ENCODE data around the gene APOH.
A peak's percentile ranks its signal among the peaks of the same experiment; 100 is the strongest.

The APOH gene

DNA sequence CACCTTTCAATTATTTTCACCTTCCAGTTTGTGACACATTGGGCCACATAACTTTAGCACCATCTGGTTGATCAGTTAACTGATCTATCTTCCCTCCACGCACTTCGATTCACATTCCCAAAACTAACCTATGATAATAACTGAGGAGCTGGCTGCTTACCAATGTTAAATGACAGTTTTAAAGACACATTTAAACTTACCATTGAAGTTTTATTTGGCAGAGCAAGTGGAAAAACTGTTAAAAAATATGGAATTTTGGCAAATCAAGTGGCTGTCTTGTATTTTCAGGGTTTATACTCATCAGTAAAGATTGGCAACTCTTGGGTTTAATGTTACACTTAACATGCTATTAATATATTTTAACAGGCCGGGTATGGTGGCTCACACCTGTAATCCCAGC lies 5.4 kb upstream of the APOH start:
- DNase-seq, result no peak

- no peak for DNase-seq
Observed at GRCh38 chr17:66233023-66233753, 4.0 kb upstream of the APOH start.

DNA sequence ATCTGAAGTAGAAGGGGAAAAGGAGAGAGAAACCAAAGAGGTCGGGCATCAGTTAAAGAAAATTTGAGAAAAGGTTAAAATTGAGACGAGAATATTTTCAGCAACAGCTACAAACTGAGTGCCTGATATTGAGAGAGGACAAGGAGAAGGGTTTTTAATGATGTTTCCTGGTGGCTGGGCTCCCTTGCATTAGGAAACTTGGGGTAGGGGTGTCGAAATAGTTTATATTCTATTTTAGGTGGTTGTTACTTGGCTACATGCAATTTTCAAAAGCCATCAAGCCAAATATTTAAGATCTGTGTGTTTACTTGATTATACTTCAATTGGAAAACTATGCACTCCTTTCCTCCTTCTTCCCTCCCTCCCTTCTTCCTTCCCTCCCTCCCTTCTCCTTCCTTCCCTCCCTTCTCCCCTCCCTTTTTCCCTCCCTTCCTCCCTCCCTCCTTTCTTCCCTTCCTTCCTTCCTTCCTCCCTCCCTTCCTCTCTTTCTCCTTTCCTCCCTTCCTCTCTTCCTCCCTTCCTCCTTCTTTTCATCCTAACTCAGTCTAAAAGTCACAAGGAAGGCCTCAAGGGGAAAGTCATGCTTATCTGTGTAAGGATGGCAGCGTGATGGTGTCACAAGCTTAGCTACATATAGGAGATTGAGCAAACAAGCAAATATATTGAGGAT lies 1.8 kb upstream of the APOH start:
- no peak for DNase-seq

DNA sequence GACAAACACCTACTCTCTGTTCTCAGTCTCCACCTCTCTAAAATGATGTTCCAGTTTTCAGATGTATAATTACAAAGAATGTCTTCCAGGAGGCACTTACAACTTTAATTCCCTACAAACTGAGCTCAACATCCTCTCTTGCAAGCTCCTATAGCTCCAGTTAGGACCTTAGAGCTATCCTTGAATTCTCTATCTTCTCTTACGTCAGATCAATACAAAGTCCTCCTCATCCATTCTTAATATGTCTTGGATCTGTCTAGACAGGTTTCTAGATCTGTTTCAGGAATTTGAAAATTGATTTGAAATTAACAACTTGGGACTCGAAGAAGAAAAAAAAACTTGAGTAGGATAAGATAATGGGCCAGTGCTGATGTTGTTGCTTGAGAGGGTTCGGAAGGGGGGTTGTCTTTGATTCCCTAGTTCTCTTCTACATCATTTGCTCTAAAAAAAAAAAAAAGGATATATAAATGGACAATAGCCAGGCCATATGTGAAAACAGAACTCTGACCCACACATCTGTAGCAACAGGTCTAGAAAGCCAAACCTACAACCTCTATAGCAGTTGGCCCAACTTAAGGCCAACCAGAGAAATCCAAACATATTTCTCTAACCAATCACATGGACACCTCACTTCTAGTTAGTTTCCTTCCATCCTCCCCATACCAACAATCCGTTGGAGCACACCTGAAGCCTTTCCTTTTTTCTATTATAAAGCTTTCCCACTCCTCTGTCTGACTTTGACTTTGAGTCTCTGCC lies 746 bp upstream of the APOH start:
- no peak for DNase-seq

- no peak for DNase-seq
Observed at GRCh38 chr17:66227212-66228045, 1.8 kb downstream of the APOH start.

DNA sequence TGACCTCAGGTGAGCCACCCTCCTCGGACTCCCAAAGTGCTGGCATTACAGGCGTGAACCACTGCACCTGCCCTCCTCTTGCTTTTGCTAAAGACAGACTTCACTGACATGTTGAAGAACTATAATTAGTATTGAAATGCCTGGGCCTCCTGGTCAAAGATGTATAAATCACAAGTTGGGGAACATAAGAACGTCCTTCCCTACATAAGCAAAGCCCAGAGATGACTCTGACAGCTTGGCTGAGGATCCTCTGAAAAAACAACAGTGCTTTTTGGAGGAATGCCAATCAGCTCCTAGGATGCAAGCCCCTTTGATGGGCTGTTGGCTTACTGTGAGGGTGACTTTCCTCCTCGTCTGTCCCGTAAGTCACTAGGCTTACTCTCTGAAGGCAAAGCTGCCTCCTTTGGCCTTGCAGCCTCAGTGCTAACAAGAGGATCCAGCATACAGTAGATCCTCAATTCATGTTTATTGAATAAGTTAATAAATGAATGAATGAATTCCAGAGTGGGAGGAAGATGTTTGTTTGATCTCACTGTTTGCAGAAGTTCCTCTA lies 6.3 kb downstream of the APOH start:
- no peak for DNase-seq

GRCh38 chr17:66221755-66222530 lies 7.3 kb downstream of the APOH start:
- no peak for DNase-seq

GRCh38 chr17:66221343-66221742 lies 7.9 kb downstream of the APOH start:
- DNase-seq, result no peak

DNA sequence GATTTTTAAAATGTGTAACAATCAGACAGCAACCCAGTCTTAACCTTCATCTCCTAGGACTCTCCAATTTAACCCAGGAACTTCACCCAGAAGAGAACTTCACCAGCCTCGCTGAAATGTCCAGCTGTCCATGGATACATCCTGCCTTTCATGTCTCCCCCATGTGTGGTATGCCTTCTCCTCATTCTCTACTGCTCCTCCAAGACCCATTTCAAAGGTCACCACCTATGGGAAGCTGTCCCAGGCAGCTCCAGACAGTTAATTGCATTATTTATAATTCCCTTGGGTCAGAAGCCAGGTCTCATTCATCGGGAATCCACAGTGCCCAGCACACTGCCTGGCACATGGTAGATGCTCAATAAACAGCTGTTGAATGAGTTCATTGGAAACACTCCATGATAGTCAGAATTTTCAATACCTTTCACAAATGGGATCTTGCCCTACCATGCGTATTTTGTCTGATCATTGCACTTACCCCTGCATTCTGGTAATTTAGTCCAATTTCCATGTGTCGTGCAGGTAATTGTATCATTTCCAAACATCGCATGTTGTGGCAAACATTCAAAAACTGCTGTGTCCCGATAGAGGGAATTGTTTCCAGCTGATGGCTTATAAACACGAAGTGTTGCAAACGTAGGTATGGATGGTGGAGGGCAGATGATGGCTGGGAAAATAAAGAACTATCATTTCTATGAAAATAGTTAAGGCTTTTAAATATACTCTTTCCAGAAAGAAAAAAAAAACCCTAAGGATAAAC lies 9.0 kb downstream of the APOH start:
- DNase-seq, result no peak

- no peak for DNase-seq
Observed at GRCh38 chr17:66215529-66215911, 13.7 kb downstream of the APOH start.

DNA sequence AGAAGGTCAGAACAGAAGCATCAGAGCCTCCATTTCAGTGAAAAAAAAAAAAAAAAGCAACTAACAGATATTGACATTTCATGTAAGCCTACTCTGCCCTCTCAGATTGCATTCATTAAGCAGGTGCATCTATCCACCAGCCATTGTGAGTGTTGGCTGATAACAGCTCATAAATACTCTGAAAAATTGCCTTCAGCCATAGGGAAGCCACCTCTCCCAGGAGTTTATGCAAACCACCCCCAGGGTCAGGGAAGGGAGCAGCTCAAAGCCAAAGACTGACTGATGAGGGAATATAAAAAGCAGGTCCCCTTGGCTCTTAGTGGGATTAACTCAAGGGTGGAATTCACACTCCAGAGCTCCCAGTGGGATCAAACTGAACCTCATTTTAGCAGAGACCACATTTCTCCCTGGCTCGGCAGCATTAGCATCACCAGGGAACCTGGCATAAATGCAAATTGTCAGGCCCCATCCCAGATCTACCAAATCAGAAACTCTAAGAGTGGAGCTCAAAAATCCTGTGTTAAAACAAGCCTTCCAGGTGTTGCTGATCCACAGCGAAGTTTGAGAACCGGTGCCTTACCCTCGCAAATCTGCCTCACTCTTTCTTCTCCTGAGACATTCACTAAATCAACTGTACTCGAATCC lies 14.2 kb downstream of the APOH start:
- peak; percentile 61 for DNase-seq

DNA sequence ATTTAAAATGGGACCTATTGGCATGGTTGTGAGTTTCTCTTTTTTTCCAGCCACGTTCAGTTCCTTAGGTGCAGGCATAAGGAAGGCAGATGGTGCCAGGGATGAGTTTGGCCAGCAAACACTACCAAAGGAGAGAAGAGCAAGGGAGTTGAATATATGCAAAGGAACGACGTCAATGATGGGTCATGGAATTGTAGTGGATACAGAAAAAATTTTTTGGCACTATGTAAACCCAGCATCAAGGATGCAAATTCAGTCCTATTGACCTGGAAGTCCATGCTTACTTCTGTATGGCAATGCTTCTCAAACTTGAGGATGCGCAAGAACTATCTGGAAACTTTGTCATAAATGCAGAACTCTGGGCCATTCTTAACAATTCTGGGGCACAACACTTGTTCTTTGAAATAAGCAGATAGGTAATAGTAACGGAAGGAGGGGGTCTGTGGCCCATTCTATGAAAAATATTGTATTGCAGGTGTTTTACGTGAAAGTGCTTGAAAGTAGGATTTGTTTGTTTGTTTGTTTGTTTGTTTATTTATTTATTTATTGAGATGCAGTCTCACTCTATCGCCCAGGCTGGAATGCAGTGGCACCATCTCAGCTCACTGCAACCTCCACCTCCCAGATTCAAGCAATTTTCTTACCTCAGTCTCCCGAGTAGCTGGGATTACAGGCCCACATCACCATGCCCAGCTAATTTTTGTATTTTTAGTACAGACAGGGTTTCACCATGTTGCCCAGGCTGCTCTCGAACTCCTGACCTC lies 18.0 kb downstream of the APOH start:
- no peak for DNase-seq

- no peak for DNase-seq
Observed at GRCh38 chr17:66210208-66210574, 19.0 kb downstream of the APOH start.

DNA sequence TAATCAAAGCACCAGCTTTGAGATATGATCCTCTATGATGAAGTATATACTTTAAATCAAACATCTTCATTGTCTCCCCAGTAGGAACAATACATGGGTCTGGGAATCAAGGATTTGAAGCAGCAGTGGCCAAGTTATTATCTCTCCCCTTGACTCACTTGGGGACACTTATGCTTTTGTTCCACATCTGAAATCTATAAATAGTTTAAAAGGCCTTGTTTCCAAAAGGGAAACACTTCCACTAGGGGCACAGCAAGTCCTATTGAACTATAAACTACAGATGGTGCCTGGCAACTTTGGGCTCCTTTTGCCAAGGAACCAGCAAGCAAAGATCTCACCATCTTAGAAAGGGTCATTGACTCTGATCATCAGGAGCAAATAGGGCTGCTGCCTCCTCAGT lies 21.3 kb downstream of the APOH start:
- DNase-seq, result no peak

DNA sequence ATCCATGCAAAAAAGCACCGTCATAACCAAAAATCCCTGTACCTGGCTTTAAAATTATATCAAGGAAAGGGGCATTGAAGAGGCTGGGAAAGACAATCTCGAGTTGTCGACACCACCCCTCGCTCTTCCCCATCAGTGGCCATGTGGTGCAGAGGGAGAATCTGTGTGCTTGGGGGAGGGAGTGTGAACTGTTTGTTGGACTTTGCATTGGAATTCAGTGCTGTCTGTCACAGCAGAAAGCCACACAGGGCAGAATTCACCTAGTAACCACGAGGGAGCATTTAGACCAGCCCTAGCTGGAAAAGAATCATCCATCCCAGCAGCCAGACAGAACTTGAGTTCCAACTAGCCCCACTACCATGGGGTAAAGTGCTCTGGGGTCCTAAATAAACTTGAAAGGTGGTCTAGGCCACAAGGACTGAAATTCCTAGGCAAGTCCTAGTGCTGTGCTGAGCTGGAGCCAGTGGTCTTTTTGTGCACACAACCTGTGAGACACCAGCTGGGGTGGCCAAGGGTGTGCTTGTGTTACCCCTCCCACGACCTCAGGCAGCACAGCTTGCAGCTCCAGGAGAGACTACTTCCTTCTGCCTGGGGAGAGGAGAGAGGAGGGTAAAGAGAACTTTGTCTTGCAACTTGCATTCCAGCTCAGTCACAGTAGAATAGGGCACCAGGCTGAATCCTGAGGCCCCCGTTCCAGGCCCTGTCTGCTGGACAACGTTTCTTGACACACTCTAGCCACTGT lies 25.8 kb downstream of the APOH start:
- no peak for DNase-seq

DNA sequence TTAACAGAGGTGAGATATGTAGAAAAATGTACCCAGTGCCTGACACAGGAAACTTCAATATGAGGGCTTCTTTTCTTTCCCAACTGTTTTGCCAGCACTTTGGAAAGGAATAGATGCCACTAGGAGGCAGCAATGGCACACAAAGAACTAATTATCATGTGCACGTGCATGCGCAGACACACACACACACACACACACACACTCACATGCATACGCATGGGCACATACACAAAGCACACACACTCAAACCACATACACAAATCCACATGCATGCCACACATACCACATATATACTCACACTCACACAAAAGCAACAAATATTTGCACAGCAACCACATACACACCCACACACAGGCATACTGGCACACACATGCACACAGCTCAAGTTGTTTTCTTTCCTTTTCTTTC lies 28.5 kb downstream of the APOH start:
- peak; percentile 65 for DNase-seq

DNA sequence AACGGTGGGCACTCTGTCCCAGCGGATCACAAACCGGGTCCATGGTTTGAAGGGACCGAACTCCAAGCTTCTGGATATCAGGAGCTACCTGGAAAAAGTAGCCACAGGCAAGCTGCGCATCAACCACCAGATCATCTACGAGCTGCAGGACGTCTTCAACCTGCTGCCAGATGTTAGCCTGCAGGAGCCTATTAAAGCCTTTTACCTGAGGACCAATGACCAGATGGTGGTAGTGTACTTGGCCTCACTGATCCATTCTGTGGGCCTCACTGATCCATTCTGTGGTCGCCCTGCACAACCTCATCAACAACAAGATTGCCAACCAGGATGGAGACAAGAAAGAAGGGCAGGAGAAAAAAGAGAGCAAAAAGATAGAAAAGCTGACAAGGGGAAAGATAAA lies 31.0 kb downstream of the APOH start:
- no peak for DNase-seq

- no peak for DNase-seq
Observed at GRCh38 chr17:66192378-66192687, 36.9 kb downstream of the APOH start.

GRCh38 chr17:66191593-66192377 lies 37.4 kb downstream of the APOH start, which contains the start of gene CEP112:
TSS of gene CEP112 (minus strand) at chr17:66192133.
- peak; percentile 83 for DNase-seq
